LHCN-M2 (cell line): ENCODE measurements around the gene NTPCR. TPM values are rescaled to one million over a fixed set of nuclear protein-coding genes. Genes with fewer than 3 reads are reported as not detected.
"Not testable (repeated sequence)": the region's sequence is repeated elsewhere in the genome, so short reads cannot be mapped to it uniquely, and the experiment has no call there.

ENCODE experiments used
- DNase-seq: peaks from one replicate; pipeline ENCODE4 v3.0.0-alpha.2; 2012; ENCODE audit warnings: low read depth
- total RNA-seq: library from RNA; depleted of rRNA; stranded (reverse); fragments of >200 nt; gene quantifications from 2 replicates; pipeline ENCODE4 v1.2.3, GENCODE V29; 2014

The NTPCR gene
- total RNA-seq, 1 experiment from 2014 or later = 38.1 TPM

DNA sequence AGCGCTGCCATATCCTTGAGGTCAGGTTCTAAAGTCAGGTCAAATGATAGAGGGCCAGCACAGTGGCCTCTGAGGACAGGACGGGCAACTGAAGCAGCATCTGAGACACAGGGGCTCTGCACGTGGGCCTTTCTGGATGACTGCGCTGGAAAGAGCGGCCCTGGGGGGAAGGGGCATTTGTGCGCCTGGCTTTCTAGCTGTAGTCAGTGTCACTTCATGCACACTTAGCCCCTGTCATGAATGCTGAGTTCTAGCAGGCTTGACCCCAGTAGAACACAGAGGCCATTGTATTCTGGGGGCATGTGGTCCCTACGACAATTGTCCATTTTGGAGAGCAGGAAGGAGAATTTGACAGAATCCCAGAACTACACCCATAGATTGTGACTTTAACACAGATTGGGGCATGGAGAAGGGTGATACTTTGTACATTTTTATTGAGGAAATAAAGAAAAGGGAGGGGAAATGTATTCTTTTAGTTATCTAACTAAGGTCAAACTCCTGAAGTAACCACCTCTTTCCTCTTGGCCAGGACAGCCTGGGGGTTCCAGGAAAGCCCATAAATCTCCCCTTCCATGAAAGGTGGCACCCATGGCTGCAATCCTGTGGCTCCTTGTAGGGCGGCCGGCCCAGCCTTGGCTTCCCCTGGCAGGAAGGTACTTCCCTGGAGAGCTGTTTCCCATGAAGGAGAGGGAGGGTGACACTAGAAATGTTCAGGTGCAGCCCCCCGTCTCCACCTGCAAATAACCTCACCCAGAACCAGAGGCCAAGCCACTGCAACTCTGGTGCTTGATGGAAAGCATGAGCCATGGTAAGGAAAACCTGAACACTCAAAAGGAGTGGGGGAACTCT, 34.4 kb downstream of the NTPCR start:
- DNase-seq = no peak

DNA sequence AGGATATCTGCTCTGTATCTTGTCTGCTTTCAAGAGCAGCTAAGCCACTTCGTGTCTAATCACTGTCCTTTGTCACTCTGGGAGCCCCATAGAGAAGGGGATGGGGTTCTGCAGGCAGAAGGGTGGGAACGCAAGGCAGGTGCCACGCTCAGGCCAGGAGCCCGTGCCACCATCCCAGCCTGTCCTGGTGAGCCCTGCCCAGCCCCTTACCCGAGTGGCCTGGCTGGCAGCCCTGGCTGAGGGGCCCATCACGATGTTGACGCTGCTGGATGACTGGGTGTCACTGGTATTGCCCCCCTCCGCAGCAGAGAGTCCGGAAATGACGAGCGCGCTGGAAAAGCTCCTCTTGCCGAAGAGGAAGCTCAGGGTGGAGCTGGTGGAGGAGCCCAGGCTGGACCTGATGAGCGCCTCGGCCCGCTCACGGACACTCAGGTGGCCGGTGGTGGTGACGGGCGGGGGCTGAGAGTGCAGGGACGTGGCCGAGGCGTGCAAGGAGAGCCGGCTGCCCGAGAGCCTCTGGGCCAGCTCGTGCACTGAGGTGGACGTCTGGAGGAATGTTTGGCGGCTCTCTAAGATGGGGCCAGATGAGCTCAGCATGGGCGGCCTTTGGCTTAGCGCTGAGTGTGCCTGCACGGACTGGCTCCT, 35.6 kb downstream of the NTPCR start:
- DNase-seq = no peak

- no peak for DNase-seq
Observed at GRCh38 chr1:232986527-232986922, 36.1 kb downstream of the NTPCR start.

- no peak for DNase-seq
Observed at GRCh38 chr1:232987046-232987773, 36.8 kb downstream of the NTPCR start.

- DNase-seq = no peak
Observed at GRCh38 chr1:232987774-232988140, 37.3 kb downstream of the NTPCR start.

DNA sequence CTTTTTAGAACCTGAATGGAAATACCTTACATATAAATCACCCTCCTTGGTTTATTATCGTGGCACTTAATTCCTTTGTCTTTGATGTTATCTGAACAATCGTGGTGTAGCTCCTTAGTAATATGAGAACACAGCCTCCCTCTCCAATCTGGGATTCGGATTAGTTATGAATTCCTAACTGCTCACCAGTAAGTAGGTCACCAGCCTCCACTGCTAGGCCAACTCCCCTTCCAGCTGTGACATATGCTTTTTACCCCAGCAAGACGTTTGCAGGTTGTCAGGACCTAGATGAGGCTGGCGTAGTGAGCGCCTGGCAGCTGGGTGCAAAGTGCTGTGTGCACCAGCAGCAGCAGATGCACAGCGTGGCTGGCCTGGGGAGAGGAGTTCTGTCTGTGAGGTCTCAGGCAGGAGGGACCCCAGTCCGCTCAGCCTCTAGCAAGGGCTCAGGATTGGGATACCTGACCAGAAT, 38.2 kb downstream of the NTPCR start:
- DNase-seq = peak; percentile 47

DNA sequence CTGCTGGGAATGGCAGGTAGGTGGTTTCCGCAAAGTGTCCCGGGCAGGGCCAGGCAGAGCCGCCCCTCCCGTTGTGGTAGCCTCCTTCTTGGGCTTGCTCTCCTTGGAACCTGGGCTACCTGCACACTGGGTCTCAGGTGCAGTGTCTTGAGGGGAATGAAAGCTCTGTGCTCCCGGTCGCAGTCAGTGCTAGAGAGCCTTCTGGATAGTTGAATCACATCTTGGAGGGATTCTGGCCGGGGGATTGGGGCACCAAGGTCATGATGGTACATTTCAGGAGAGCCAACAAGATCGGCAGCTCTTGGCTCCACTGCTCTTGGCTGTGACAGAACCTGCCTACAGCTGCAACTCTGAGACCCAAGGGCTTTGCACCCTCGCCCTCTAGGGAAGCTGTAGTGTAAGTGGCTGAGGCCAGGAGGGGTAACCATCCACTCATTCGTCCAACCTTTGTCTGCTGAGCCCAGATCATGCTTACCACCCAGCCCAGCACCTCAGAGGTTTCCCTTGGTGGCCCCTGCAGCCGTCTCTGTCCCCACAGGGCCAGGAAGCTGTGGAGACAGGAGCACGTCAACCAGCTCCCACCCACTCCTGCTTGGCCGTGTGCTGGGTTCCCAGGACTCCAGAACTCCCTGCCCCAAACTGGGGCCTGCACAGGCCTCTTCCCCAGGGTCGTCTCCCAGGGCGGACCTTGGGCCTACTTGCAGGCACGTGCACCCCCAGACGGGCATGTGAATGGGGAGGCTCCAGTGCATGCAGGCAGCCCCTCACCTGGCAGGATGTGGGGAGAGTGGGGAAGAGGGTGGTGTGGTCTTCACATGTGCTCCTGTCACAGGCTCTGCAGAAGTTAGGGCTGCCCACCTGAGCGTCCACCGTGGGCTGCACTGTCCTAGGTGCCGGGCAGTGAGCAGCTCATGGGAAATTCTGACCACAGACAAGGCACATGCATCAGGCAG, 40.0 kb downstream of the NTPCR start:
- DNase-seq = no peak

GRCh38 chr1:232991238-232991637, 40.8 kb downstream of the NTPCR start:
- DNase-seq = no peak

DNA sequence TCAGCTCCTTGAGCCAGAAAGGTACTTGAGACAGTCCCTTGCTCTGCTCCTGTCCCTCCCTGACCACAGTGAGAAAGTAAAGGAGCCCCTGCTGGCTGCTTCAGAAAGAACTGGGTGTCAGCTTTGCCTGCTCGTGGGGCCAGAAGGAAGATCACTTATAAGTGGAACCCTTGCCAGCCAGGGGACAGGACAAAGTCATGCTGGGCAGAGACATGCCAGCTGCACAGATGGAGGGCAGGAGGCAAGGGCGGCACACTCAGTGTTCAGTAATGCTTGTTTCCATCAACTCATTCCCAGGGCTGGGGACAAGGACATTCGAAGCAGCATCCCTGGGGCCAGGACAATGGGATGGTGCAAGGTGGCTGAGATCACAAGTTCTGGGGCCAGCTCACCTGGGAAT, 41.8 kb downstream of the NTPCR start:
- DNase-seq = no peak

- DNase-seq = no peak
Observed at GRCh38 chr1:232993555-232993954, 43.1 kb downstream of the NTPCR start.

- no peak for DNase-seq
Observed at GRCh38 chr1:232995189-232995588, 44.8 kb downstream of the NTPCR start.

DNA sequence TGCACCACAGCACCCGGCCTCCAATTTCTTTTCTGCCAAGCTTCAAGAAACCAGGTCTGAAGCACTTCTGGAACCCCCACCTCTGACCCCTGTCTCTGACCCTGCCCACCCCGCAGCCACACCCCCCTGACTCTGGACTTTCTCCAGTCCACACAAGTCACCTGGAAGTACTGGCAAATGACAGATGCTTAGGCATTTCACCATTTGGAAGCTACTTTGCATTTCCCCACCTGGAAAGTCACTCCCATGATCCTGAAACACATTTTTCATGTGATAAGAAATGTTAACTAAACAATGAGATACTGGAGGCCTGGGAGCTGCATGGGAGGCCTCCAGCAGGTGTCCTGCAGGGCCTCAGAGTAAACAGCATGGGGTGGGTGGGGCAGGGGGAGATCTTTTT, 45.7 kb downstream of the NTPCR start:
- DNase-seq = no peak

DNA sequence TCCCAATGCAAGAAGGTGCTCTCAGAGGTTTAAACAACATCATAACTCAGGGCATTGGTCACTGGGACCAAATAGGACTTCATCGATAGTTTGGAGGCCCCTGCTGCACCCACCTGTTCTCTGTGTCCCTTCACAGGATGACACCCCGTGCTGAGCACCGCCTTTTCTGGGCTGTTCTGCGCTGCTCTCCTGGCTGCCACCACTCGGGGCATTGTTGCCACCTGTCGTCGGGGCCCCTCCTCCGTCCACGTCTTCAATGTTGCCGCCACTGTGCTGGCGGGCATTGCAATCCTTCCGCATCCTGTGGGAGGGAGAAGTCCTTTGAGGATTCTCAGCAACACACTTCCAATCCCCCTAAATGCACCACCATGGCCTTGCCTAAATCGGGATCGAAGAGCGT, 47.7 kb downstream of the NTPCR start:
- no peak for DNase-seq

DNA sequence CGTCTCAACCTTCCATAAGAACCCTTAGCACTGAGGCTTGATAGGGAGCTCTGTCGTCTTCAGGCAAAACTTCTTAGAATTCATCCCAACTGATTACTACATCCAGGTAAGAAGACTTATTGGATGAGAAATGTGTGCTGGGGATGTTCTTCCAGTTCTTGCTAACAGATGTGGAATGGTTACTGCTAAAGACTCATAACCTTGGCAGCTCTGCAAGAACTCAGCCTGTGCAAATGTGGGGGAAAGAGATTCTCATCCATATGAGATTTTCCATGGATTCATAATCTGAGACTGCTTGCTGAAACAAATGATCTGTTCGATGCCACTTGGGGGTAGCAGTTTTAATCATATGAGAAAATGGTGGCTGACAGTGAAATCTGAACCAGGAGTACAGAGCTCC, 48.2 kb downstream of the NTPCR start:
- DNase-seq = no peak

- DNase-seq = no peak
Observed at GRCh38 chr1:232999956-233000625, 49.7 kb downstream of the NTPCR start.

DNA sequence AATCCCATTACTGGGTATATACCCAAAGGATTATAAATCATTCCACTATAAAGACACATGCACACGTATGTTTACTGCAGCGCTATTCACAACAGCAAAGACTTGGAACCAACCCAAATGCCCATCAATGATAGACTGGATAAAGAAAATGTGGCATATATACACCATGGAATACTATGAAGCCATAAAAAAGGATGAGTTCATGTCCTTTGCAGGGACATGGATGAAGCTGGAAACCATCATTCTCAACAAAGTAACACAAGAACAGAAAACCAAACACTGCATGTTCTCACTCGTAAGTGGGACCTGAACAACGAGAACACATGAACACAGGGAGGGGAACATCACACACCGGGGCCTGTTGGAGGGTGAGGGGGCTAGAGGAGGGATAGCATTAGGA, 53.2 kb downstream of the NTPCR start:
- DNase-seq = not testable (repeated sequence)

GRCh38 chr1:233004451-233004850, 54.0 kb downstream of the NTPCR start:
- DNase-seq = no peak

GRCh38 chr1:233005156-233005555, 54.7 kb downstream of the NTPCR start:
- DNase-seq = no peak

- peak; percentile 81 for DNase-seq
Observed at GRCh38 chr1:233005703-233006102, 55.3 kb downstream of the NTPCR start.

DNA sequence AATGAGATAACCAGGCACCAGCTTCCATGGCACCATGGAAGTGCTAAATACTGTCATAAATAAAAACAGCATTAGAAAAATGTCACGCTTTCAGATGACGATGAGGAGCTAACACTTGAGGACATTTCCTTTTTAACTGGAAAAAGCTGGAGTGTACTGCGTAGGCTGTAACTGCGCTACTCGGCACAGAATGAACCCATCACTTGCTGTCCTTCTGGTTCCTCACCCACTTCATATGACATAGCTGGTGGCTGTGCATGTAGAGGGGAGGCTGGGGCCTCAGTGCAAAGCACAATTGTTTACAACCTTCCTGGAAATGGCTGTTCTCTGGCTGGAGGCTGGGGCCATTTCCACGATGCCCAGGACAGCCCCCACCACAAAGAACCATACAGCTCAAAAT, 55.7 kb downstream of the NTPCR start:
- no peak for DNase-seq

GRCh38 chr1:233006541-233006973, 56.1 kb downstream of the NTPCR start:
- DNase-seq = no peak
